HTERT RPE-1 (cell line): ENCODE measurements around the gene KIF26B.
"Not testable (repeated sequence)": the region's sequence is repeated elsewhere in the genome, so short reads cannot be mapped to it uniquely, and the experiment has no call there.

Experiments
- in situ Hi-C: fragments of 300-500 bp; cut with MboI; formaldehyde crosslinking; loops from 4 replicates; pipeline ENCODE4 v1.14.3; 2020; ENCODE audit warnings: low sequenced_read_pairs

Gene KIF26B

DNA sequence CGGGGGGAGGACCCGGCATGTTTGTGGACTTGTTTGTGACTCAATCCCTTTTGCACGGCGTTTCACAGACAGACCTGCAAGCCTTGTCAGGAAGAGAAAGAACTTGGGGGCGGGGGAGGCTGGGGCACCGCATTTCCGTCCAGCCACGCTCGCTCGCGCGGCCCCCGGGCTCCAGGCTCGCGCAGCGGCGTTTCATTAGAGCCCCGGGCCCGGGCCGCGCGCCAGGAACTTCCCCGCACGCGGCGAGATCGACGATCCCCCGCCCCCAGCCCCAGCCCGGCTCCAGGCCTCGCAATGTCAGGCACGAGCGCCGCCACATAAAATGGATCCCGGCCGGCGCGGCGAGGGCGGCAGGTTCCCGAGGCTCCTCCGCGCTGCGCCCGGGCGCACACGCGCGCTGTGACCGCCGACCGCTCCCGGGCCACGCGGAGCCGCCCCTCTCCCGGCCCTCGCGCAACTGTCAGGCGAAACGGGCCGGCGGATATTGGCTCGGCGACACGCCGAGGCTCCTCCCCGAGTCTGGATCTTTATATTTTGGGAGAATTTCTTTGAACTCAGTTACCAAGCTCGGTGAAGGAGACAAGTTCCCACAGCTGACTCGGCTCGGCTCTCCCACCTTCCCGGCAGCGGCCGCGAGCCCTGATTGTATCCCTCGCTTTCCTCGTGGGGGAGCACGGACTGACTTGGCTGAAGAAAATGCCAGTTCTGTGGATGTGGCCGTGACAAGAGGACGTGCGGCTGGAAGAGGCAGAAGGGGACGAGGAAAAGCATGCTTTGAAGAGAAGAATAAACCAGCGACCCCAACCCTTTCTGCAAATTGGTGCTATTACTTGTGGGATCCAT is at the start of gene KIF26B:
TSS of gene KIF26B (plus strand) at position 557 of the 843 bp plus-strand sequence. CDS start 440 bp downstream, outside the sequence.
- in situ Hi-C loops, result no loop called here

DNA sequence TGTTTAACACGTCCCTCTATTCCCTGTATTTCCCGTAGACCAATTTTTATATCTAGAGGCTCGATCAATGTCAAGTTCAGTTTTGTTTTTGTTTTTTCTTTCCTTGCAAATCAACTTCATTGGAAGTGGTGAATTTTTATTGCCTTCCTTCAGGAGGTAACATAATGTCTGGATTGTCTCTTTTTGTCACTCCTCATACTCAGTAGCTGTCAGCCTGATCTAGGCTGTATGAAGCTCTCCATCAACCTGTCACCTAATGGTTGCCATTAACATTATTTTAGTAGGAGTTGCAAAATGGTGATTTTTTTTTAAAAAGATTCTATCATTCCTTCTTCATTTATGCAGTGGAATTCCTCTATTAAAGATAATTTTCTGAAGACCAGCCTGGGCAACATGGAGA is 49.7 kb upstream of the KIF26B start:
- in situ Hi-C loops, result no loop called here

DNA sequence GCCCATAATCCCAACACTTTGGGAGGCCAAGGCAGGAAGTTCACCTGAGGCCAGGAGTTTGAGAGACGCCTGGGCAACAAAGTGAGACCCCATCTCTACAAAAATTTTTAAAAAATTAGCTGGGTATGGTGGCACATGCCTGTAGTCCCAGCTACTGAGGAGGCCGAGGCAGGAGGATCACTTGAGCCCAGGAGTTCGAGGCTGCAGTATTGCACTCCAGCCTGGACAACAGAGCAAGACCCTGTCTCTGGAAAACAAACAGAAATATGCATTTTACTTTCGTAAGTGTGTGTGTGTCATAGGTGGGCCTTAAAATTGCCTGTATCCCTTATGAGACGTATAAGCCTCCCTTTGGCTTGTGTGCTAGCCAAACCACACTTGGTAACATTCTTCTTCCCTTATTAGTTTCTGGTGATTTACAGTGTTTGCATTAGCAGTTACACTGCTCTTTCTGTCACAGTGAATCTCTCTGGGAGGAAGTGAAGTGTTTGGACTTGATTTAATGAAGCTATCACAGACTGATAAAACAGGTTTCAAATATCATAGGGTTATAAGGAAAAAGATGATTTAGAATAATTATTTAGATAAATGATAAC is 48.9 kb upstream of the KIF26B start:
- in situ Hi-C loops, result no loop called here

DNA sequence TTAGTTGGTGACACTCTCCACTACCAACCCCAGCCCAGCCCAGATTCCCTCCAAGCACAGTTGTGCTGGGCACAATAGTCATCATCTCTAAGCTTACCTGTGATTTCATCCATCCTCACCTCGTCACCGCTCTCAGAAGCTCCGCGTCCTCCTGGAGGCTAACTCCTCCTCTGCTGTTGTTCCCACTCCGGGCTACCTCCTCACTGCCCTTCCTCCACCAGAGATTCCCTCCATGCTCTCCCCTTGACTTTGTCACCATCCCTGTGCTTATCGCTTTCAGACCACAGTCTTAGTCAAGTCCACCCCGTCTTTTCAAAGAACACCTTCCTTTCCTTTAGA is 47.0 kb upstream of the KIF26B start:
- in situ Hi-C loops, result no loop called here

DNA sequence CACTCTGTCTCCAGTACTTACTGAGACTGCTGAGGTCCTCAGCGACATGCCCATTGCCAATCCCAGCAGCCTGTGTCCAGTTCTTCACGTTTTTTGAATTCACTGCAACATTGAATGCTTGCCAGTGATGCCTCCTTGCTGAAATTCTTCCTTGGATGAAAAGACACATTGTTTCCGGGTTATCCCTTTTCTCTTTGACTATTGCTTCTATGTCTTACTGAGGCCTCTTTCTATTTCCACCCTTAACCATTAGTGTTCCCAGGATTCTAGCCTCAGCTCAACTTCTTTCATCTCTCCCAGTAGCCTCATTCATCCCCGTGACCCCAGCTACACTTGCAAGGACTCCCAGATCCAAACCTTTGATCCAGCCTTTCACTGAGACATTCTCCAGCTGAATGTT is 46.5 kb upstream of the KIF26B start:
- in situ Hi-C loops, result no loop called here

DNA sequence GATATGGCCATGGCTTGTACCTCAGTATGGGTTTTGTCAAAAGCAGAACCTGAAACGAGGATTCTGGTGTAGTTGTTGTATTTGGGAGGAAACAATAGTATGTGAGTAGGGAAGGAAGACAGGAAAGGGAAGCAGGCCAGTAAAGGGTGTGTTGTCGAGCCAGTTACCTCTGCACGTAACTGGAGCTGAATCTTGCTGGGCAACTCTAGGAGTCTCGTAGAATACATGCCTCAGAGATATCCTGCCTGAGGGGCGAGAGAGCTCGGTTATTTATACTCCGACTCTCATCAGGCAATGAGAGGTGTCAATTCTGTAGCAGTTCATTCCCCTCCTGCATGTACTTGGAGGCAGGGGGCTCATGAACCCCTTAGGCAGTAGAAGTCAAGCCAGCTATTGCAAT is 45.9 kb upstream of the KIF26B start:
- in situ Hi-C loops, result no loop called here

DNA sequence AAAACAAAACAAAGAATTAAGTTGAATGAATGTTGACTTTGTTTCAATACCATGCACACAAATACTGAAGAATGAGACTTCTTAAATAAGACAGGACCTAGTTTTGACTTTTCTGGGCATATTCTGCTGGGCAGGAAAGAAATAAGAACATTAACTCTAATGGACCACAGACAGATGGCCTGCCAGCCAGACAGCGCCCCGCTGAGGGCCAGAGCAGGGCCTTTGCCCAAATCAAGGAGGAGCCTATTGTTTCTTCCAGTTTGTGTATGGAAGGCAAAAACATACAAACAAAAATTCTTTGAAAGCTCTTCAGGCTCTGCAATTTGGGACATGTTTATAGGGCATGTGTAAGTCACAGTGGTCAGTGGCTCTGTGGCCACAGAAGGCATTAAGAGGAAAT is 44.4 kb upstream of the KIF26B start:
- in situ Hi-C loops, result no loop called here

DNA sequence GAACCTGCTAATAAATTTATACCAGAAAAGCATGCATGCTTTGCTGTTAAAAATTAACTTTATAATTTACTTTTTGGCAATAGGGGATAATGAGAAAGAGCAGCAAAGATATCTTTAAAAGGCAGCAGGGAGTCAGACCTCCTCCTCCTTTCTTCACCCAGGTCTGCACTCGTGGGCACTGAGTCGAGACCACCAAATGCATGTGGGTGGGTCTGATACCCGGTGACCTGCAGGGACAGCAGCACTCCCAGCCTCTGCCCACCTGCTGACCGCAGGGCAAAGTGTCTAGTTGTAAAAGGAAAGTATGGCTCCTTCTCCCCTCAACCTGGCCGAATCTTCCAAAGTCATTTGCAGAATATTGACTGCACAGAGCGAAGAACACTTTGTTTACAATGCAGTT is 43.7 kb upstream of the KIF26B start:
- in situ Hi-C loops, result no loop called here

DNA sequence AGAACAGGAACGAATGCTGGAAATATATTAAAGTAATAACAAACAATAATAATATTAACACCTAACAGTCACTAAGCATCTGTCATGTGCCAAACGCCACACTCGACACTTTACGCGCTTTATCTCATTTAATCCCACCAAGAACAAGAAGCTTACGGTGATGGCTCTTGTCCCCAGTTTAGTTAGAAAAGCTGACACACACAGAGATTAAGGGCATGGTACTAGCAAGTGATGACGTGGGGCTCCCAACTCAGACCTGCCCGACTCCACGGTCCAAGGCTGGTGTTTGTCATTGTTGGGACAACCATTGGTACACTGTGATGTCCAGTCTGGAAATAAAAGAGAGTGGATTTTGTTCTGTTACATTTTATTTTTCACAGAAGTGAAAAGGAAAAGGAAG is 41.1 kb upstream of the KIF26B start:
- in situ Hi-C loops, result no loop called here

DNA sequence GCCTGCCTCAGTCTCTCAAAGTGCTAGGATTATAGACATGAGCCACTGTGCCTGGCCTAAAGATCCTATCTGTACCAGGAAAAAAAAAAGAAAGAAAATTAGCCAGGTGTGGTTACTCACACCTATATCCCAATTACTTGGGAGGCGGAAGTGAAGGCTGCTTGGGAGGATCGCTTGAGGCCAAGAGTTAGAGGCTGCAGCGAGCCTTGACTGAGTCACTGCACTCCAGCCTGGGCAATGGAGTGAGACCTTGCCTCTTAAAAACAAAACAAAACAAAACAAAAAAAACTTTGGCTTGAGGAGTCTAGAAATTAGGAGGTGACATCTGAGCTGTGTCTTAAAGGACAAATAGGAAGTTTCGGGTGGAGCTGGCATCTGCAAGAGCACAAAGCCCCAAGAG is 38.7 kb upstream of the KIF26B start:
- in situ Hi-C loops, result no loop called here

DNA sequence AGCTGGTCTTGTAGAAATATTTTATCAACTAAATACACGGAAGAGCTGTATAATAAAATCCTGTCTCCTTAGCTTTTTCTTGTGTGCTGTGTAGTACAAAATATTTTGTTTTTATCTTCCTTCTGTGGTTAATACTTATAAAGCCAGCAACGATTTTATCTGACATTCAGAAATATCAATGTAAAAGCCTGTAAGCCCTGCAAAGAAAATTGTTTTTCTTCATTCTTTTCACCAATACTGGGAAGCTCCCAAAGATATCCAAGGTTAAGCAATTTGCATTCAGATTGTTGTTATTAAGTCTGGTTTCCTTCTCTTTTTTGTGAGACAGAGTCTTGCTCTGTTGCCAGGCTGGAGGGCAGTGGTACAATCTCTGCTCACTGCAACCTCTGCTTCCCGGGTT is 38.0 kb upstream of the KIF26B start:
- in situ Hi-C loops, result no loop called here

DNA sequence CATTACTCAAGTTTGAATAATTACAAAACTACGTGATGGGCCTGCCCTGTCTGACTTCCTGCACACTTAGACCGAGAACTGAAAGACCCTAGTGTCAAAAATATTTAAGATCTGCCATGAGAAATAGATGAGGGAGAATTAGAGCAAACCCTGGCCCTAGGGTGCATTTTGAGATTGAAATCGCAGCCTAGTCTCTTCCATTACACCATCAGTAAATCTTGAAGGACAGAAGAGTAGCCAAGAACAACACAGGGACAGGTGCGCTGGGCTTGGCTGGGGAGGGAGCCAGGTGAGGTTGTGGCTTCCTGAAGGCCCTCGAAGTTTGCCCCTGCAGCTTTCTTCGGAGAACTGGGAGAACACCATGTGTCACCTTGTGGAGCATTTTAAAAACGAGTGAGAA is 36.7 kb upstream of the KIF26B start:
- in situ Hi-C loops, result no loop called here

DNA sequence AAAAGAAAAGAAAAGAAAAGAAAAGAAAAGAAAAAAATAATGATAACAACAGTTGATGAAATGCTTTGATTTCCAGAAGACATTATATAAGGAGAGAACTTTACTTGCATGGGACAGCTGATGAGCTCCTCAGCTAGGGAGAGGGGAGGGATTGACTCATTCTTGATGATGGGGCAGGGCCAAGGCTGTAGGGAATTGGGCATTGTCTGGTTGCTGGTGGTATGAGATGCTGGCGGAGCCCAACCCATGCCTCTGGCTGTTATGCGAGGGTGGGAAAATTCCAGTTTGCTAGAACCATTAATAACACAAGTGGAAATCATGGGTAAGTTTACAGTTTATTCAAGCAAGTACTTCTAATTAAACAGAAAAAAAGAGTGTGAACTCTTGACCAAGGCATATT is 36.0 kb upstream of the KIF26B start:
- in situ Hi-C loops, result no loop called here

DNA sequence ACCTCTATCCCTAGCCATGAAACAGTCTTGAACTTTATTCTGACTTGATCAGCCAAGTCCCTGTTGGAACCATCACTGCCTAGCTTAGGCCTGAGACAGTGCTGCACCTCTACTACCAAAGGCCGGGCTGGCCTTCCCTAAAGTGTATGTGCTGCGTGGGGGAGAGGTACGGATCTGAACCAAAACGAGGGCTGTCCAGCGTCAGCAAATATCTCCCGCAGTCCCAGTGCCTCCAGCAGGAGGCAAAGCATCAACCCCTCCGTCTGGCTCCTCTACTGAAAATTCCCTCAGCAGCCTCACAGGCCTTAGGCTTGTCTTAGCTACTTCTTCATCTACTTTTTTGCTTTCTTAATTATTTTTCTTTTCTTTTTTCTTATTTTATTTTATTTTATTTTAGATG is 33.3 kb upstream of the KIF26B start:
- in situ Hi-C loops, result no loop called here

DNA sequence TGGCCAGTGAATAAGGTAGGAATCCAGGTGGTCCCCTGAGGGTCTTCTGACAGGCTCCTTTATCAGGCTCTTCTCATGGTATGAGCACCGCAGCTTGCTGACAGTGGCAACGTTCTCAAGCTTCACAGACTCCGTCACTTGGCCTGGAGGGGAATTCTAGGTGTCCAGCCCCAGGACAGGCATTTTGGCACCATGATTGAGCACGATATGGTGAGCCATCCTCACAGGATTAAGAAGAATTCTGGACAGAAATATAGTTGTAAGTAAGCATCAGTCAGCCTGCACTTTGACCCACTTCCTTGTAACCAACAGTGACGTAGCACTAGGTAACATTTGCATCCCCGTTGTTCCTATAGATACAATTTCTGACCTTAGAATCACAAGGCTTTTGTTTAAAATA is 30.5 kb upstream of the KIF26B start:
- in situ Hi-C loops, result no loop called here

DNA sequence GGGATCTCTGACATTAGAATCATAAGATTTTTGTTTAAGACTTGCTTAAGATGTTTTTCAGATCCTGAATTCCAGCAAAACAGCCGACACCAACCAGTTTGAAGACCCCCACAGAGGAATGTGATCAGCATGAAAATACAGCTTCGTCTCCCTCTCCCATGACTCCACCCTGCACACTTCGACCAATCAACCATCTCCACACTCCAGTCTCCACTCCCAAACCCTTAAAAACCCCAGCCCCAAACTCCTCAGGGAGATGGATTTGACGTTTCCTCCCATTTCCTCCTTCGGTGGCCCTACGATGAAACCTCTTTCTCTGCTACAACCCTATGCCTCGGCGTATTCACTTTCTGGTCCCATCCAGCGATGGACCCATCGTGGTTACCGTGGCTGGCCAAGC is 30.1 kb upstream of the KIF26B start:
- in situ Hi-C loops, result no loop called here

DNA sequence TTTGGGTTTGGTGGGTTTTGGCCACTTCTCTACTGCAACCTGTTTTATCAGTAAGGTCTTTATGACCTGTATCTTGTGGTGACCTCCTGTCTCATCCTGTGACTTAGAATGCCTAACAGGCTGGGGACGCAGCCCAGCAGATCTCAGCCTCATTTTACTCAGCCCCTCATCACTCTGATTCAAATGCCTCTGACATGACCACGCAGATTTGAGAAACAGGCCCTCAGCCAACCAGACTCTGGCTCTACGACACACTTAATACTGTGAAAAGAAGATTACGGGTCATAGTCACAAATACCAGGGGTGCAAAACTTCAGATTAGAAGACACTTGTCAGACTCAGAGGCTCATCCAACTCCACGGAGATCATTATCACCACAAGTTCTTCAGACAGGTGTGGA is 28.3 kb upstream of the KIF26B start:
- in situ Hi-C loops, result no loop called here

DNA sequence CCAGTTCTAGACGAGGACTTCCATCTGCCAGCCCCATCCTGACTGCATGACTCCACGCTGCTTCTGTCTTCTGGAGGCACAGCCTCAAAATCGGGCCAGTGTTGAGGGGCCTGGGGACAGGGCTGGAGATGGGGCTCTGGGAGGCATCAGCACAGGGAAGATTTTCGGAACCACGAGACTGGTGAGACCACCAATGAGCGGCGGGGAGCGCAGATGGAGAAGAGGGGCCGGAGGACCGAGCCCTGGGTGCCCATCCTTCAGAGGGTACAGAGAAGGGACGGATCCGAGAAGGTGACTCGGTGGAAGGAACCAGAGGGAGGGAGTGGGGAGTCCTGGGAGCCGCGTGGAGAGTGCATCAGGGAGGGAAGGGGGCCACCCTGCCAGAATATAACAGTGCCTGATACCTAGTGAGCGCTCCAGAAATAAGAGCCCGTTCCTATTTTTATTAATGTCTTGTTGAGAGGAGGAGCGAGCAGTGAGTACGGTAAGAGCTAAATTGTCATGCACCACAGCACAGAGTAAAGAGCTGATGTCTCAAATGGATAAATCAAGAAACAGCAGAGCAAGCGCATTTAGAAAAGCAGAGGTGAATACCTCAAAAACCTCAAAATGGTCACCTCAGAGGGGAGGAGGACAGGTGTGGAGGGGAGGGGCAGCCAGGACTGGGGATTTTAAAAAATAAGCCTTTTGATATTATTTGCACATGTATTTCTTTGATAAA is 26.2 kb upstream of the KIF26B start:
- in situ Hi-C loops, result no loop called here

DNA sequence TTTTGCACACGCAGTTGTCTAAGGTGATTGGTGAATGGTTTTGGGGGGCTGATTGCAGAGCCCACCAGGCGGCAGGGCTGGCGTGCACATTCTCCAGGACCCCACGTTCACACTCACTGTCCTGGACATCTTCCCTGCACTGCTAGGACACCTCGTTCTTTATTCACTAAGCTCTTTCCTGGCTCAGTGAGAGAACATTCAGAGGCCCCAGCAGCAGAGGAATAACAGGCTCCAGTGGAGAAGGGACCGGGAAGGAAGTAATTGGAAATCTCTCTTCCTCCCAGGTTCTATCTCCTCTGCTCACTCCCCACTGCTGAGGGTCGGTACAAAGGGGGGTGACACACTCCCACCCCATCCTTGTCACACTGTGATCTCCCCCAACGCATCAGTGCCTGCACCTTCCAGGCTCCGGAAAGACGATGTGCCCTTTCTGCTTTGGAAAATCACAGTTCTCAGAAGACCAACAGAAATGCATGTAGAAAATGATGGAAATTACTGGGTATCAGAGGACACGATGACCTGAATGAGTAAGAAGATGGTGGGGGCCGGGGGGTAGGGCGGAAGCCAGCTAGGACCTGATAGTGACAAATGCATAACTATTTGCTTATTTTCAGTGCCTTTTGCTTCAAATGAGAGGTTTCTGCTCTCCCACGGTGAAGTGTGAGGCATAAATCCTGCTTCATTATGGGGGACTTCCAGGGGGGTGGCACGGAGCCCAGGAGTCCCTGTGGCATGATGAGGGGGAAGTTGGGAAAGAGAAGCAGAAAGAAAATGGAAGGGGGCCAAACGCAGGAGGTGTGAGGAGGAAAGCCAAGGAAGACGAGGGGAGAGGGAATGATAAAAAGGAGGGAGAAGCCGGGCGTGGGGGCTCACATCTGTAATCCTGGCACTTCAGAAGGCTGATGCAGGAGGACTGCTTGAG is 25.2 kb upstream of the KIF26B start:
- in situ Hi-C loops, result no loop called here

DNA sequence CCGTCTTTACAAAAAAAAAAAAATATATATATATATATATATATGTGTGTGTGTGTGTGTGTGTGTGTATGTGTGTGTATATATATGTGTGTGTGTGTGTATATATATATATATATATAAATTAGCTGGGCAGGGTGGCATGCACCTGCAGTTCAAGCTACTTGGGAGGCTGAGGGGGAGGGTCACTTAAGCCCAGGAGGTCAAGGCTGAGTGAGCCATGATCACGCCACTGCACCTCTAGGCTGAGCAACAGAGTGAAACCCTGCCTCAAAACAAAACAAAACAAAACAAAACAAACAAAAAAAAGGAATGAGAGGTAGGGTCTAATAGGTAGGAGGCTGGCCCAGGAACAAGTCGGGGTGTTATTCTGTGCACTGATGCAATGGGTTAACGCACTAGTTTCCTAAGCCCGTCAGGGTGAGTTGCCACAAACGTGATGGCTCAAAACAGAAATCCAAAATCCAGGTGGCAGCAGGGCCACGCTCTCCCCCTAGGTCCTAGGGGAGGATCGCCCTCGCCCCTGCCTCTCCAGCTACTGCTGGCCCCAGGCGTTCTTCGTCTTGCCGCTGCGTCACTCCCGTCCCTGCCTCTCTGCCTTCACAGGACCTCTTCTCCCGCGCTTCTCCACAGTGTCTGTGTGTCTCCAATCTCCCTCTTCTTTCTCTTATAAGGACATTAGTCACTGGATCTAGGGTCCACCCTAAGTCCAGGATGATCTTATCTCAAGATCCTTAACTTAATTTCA is 24.3 kb upstream of the KIF26B start:
- in situ Hi-C loops, result not testable (repeated sequence)
